Measurements from ENCODE around the gene TSPAN1.

DNA sequence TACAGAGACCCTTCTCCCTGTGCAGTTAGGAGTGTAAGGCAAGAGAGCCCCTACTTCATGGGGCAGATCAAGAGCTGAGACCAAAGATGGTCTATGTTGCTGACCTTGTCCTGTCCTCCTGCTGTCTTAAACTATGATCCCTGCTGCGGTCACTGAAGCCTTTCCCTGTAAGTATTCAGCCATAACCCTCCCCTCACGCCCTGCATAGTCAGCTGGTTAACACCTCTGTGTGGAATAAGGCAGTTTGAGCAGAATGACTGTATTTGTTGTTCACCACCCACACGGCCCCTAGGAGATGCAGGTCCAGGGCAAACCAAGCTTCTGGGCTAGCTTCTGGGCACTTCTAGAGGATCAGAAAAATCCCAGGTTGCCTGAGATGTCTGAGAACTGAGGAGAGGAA is 356 bp downstream of the TSPAN1 start:
- TF ChIP-seq POLR2AphosphoS5 (IDR thresholded peaks at IDR 0.05; ENCODE audit: low read depth, low read length), result no peak
- TF ChIP-seq SIN3A (IDR thresholded peaks at IDR 0.05; ENCODE audit: borderline replicate concordance, insufficient read depth, low read length), result no peak
